GF-D8 (cell line): ENCODE measurements around the gene IZUMO3.
"Not testable (repeated sequence)": the region's sequence is repeated elsewhere in the genome, so short reads cannot be mapped to it uniquely, and the experiment has no call there.

Experiments used
- DNase-seq: peaks from one replicate; lab custom pipeline; 2025; lab: John Stamatoyannopoulos, UW

IZUMO3 gene, protein sequence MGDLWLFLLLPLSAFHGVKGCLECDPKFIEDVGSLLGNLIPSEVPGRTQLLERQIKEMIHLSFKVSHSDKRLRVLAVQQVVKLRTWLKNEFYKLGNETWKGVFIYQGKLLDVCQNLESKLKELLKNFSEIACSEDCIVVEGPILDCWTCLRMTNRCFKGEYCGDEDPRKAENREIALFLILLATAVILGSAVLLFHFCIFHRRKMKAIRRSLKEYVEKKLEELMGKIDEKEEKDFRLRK

DNA sequence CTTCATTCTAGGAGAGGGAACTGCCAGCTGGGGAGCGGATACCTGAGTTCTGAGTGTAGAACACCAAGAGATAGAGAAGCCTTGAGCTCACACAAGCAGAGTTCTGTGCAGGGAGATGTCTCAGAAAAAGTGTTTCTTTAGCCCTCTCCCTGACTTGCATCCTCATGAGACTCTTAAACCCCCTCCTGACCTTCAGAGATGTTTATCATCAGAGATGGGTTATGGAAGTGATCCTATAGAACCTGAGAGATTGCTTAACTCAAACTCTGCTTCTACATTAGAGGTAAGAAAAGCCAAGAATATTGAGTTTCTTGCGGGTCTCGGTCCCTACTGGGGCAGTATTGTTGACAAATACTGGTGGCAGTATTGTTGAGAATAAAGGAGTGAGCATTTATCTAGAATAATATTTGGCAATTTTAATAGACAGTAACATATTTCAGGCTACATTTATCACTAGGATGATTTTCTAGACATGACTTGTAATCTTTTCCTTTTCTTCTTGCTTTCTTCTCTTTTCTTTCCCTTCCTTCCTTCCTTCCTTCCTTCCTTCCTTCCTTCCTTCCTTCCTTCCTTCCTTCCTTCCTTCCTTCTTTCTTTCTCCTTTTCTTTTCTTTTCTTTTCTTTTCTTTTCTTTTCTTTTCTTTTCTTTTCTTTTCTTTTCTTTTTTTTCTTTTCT is at the start of gene IZUMO3:
TSS of gene IZUMO3 (minus strand) at position 51 of the 676 bp plus-strand sequence. CDS start 248 bp downstream, outside the sequence.
- no peak for DNase-seq

DNA sequence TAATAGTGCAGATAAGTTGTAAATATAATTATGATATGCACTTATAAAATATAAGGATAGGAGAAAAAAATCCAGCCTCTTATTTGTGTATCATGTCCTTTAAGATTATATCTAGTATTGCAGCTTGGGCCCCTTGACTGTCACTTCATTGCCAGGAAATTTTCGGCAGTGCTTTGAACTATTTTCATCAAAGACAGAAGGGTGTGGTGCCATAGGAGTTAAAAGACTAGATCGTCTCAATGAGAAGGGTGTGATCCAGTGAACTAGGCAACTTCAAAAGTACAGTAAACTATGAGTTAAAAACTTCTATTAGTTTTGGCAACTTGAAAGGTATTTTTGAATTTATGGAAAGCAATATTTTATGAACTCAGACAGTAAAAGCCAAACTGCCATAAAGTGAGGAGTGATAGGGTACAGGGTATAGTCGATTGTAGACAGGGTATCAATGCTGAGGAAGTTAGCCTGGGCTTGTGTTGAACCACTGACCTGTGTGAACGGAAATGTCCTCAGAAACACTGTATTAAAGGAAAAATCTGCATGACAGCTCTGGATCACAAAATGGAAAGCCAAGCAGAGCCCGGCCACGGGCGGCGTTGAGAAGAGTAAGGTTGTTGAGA is 48.6 kb upstream of the IZUMO3 start:
- no peak for DNase-seq

DNA sequence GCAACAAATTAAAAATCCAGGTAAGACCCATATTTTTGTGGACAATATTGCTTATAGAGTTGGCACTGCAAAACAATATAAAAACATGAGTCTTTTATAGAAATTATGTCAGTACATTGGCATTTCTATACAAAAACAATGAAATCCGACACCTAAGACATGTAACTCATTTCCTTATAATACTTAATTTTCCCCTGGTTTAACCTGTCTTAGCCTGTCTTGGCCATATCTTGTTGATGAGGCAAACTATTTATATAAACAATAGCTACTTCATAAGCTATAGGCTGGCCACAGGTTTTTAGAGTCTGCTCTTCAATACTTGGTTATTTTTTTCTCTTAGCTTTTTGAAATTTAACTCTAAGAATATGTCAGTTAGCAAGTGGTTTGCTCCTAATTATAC is 44.7 kb upstream of the IZUMO3 start:
- no peak for DNase-seq

DNA sequence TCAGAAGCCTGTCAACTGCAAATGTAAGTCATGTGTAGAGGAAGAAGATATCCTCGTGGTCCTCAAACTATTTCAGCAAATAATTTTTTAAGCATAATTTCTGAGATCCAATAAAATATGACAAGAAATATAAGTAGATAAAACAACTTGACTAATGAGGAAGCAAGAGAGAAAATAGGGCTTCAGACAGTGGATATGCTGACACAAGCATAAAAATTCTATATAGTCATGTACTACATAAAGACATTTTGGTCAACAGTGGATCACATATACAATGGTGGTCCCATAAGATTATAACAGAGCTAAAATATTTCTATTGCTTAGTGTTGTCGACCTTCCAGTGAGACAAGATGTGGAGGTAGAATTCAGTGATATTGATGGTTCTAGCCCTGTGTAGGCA is 42.2 kb upstream of the IZUMO3 start:
- DNase-seq, result no peak

DNA sequence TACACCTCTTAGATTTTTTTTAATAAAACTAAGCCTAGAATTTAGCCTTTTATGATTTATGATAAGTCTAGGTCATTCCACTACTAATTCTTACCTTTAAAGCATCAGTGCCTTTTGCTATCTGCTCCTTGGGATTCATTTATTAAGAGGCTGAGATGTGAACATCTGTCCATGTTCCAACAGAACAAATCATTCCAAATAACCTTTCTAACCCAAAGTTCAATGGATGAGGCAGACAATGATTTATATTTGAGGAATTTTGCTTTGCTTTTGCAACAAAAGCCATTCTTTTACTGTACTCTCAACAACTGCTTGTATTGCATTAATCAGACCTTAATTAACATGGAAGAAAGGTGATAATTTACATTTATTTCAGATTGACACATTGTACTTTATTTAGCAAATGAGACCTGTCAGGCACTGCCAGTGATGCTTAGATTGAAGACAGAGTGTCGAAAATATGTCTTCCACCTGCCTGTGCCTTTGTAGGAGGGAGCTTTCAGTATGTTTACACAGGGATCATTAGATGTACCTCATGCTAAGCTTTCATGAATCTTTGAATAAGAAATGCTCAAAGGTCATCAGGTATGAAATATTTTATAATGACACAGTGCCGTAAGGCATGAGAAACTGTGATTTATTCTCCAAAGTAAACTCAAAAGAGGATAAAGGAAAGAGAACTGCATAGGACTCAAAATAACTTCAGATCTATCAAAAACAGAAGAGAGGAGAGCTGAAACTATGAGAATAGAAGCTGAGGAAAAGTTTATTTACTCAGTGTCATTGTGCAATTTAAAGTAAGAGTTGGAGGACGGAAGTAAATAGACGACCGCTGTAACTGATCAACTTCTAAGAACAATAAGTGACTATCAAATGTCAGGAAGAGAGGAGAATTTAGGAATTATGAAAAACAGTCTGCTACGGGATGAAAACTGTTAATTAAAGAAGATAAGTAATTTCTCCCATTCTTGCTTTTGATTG is 36.7 kb upstream of the IZUMO3 start:
- DNase-seq, result no peak

DNA sequence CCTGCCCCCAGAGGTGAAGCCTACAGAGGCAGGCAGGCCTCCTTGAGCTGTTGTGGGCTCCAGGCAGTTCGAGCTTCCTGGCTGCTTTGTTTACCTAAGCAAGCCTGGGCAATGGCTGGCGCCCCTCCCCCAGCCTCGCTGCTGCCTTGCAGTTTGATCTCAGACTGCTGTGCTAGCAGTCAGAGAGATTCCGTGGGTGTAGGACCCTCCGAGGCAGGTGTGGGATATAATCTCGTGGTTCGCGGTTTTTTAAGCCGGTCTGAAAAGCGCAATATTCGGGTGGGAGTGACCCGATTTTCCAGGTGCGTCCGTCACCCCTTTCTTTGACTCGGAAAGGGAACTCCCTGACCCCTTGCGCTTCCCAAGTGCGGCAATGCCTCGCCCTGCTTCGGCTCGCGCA is 34.3 kb upstream of the IZUMO3 start:
- not testable (repeated sequence) for DNase-seq

DNA sequence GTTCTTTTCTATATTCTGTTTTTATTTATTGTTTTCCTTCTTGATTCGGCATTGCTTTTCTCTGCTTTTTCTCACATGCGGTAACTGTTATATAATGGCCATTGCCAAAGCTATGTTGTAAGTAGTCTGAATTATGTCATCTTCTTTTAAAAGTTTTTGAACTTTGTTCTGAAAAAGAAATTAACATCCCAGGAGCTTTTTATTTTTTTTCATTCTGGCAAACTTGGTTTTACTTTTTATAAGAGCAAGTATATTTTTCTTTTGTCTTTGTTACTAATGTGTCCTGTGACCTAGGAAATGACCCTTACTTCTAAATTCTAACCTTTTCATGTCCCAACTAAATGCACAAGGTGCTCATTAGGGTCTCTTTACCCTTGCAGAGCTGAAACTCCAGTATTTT is 26.7 kb upstream of the IZUMO3 start:
- no peak for DNase-seq

DNA sequence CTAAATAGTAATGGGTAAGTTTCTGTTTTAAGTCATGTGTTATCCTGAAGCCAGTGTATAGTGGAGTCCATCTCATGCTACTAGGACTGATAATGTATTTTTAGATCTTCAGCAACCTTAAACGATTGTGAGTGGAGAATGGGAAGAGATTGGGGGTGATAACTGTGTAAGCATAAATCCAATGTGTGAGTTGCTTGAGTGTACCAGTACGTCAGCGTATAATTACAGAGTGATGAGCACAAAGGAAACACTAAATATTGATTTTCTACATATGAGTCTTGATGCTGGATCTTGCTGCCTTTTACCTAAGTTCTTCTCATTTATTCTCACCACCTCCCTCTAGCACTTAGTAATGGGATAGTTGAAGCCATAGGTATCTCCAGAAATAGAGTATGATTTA is 16.3 kb upstream of the IZUMO3 start:
- no peak for DNase-seq

DNA sequence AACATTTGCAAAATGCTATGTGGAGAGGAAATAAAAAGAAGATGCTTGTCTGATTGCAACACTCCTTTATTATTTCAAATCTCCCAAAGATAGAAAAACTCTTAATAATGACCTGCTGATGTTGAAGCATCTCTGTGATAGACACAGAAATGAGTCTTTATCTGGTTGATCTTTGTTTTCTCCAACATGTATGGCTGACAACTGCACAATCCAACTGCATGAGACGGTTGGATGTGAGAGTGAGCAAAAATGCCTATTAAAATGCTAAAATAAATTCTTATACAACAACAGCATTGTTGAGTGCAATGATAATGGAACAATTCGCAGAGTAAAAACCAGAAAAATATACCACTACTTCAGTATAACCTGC is 7.5 kb upstream of the IZUMO3 start:
- no peak for DNase-seq

DNA sequence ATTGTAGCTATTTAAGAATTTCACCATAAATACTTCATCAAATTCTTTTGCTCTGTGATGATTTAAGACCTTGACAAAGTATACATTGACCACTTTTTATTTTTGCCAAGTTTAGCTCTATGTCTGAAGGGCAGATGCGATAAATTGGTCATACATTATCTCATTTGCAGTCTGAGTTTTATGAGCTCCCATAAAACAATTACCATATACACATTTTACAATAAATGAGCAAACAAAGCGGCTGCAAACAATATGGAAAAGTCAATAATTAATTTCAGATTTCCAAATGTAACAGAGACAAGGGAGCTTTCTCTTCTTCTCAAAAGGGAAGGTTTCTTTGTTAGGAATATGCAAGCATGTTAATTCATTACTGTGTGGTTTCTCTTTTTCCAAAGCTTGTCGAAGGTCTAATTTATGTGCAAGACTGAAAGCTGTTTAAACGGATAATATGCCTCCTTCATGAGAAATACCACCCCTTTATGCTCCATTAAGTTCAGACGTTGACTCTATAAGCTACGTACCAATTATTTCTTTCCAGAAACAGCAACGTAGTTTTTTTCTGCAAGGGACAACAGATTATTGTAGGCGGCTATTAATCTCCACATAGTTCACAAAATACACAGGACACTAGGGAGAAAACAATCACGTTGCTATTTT is 7.0 kb upstream of the IZUMO3 start:
- no peak for DNase-seq

DNA sequence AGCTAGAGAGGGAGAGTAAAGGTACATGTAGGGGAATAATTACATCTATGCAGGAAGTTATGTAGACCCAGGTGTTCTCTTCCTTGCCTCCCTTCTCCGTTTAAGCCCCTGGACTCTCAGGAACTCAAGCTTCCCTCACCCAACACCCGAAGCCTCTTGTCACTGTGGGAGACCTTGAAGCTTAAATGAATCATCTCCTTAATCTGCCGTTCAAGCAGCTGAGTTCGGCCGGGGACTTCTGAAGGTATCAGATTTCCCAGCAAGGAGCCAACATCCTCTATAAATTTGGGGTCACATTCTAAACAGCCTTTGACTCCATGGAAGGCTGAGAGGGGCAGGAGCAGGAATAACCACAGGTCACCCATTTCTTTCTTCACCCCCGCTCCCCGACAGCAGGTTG is 412 bp downstream of the IZUMO3 start:
- DNase-seq, result no peak

DNA sequence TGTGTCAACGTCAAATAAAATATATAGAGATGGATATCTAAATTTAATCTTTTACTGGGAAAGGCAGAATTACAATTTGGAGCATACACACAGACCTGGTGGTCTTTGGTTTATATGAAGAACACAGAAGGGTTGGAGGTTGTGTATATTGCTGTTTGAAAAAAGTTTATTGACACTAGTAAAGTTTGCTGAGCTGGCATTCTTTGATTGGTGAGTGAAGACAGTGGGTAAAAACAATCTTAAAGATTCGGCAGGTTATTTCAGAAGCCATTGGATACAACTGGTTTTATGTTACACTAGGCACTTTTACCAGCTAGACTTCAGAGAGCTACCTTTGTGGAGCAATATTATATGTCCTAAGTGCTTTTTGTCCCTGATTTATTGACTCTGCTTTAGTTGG is 27.2 kb downstream of the IZUMO3 start:
- DNase-seq, result no peak

DNA sequence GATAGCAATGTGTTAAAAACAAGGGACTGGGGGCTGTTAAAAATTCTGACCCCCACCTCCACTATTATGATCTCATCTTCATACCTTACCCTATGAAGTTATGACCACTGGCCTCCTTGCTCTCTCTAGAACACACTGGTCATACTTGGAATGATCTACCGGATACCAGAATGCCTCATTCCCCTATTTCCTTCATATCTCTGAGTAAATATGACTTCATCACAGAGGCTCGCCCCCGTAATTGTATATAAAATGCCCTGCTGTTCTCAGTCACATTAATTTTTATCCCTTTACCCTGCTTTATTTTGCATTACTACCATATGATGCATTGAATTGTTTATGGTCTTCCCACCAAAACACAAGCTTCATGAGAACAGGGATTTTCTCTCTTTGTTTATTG is 29.2 kb downstream of the IZUMO3 start:
- DNase-seq, result no peak

DNA sequence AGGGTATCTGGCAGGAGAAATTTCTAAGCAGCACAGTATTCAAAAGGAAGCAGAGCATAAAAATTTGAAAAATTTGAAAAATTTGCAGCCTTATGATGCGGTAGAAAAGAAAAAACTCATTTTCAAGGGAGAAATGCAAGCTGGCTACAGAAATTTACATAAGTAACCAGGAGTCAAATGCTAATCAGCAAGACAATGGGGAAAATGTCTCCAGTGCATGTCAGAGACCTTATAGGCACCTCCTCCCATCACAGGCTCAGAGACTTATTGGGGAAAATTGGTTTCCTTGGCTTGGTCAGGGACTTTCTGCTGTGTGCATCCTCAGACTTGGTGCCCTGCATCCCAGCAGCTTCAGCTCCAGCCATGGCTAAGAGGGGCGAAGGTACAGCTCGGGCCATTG is 35.8 kb downstream of the IZUMO3 start:
- no peak for DNase-seq

DNA sequence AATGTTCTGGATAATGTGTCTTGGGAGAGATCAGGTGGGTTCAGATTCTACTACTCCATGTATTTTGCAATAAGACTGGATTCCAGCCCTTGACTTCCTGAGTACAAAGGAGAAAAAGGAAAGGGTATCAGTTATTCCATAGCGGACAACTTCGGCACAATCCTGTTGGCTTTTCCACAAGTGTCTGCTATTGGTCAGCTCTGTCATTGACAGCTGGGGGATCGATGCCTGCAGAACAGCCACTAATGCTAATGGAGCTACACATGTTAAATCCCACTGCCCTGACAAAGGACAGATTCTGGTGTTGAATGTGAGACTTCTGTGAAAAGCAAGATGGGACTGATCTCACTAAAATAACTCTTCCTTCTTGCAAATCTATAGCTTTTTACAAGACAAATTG is 41.2 kb downstream of the IZUMO3 start:
- no peak for DNase-seq

DNA sequence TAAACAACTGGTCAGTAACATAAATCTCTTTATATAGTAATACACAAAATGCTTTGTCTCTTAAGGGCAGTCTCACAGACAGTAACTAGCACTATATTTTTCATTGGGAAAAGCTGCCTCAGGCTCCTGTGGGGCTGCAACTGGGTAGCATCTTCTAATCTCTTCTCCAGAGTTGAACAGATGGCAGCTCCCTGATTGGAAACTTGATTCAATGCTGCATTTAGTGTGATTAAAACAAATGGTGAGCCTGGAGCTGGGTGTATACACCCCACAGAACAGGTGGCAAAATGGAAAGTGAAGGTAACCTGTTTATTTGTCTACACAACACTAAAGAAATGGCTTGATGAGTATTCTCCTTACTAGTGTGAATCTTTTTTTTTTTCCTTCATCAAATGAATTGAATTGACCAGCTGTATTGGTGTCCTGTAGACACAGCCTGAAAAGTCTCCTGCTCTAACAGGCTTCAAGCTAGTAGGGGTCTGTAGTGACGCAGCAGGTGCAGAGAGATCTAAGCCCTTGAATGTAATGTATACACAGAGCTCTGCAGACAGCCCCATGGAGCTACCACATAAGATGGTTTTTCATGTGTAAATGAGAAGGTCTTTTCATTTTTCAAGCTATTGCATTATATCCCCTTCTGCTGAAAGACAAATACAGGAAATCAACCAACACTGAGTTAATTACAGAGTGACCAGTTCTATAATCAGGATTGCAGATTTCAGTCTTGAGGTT is 43.3 kb downstream of the IZUMO3 start:
- DNase-seq, result no peak

DNA sequence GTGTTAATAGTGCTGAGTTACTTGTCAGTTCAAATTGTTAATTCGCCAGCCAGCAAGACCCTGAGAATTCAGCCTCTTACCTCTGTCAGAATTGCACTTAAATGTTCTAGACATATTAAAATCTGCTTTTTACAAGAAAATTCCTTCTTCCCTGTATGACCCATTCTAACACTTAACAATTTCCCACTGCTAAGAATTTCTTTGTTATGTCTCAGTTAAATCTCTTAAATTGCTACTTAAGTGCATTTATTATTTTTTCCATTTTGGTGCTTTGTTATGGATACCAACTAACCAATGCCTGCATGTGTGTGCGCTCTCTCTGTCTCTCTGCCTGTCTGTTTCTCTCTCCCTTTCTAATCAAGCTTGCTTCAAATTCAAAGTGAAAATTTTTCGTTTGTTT is 44.9 kb downstream of the IZUMO3 start:
- no peak for DNase-seq

DNA sequence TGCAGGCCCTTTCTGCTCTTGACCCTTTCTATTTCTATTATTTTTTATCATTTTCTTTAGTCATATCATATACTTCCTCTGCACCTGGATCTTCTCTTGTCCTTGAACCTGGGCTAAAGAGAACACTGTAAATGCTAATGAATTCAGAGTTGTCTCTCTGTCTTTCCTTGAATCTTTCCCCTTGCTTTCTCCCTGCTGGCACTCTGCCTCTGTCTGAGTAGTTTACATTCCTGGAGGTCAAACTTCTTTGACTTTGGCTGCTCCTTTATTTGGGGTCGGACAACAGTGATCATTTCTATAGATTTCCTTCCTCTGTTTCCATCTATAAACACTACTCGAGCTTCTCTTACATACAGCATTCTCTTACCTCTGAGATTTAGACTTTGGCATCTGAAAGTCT is 47.1 kb downstream of the IZUMO3 start:
- DNase-seq, result no peak

DNA sequence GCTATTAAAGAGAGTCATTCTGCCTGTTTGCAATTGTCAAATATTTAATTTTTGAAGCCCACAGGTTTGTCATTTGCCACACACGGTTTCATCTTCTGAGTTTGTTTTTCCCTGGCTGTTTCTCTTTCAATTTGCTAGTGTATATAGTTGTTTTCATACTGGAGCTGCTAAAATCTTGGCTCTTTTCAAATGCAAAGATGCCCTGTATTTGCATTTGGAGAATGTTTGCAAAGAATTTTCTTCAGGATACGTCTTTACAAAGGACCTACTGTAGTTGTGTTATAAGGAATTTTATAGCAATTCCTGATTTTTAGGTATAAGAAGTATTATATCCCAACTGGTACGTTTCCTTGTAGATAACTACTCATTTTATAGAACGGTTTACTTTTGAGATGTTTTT is 48.0 kb downstream of the IZUMO3 start:
- no peak for DNase-seq
